GM18867 (cell line): ENCODE data around the gene MAN2A2.
A peak's percentile ranks its signal among the peaks of the same experiment; 100 is the strongest.
"Not testable (repeated sequence)": the region's sequence is repeated elsewhere in the genome, so short reads cannot be mapped to it uniquely, and the experiment has no call there.

Experiments
- ATAC-seq: cut with Tn5 transposase; IDR thresholded peaks from one replicate; pipeline ENCODE4 v1.9.1; 2021; ENCODE audit warnings: mild to moderate bottlenecking, moderate library complexity; ENCODE audit not compliant: unreplicated experiment

MAN2A2 gene

DNA sequence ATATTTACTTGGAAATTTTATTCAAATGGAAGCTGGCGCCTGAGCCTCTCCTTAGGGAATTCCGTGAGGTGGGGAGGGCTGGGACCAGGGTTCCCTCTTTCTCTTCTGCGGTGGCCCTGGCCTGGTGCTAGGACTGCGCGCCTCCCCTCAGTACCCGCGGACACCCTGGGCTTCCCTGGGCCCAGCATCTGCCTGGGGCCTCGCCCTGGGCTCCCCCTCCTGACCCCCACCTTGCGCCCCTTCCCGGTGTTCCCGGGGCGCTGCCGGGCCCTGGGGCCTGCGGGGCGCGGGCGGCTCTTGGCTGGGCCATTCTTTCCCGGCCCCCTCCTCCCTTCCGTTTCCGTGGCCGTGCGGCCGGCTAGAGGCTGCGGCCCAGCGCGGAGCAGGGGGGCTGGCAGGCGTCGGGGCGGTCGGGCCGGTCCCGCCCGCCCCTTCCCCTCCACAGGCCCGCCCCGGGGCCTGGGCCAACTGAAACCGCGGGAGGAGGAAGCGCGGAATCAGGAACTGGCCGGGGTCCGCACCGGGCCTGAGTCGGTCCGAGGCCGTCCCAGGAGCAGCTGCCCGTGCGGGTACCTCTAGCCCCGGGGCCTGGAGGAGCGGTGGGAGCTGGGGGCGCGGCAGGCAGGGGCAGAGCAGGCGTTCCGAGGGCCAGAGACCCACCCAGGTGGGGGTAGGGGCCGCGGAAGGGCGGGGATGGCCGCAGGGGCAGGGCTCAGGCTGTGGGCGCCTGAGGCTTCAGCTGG lies 19.0 kb upstream of the MAN2A2 start, which contains the start of gene FES:
FES (plus strand) TSS at position 529 of the 743 bp plus-strand sequence. CDS start 542 bp downstream, outside the sequence.
- no peak for ATAC-seq

DNA sequence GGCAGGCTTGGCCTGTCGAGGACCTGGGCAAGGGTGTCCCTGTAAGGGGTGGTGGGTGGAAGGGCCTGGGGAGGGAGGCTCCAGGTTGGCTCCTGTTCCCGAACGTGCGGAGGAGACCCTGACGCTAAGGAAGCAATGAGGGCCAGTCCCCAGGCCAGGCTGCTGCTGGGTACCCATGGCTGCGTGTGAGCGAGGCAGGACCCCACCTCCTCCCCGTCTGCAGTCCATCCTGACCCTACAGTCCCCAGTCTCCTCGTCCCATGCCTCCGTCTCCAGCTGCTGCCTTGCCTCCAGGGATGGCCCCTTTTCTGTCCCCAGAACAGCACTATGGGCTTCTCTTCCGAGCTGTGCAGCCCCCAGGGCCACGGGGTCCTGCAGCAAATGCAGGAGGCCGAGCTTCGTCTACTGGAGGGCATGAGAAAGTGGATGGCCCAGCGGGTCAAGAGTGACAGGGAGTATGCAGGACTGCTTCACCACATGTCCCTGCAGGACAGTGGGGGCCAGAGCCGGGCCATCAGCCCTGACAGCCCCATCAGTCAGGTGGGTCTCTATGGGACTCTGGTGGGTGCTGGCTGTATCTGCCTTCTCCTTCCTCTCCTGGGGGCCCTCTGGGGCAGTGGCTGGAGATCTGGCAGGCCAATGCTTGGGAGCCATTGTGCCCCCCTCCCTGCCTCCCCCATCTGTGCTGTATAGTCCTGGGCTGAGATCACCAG lies 18.2 kb upstream of the MAN2A2 start:
- ATAC-seq, result no peak

DNA sequence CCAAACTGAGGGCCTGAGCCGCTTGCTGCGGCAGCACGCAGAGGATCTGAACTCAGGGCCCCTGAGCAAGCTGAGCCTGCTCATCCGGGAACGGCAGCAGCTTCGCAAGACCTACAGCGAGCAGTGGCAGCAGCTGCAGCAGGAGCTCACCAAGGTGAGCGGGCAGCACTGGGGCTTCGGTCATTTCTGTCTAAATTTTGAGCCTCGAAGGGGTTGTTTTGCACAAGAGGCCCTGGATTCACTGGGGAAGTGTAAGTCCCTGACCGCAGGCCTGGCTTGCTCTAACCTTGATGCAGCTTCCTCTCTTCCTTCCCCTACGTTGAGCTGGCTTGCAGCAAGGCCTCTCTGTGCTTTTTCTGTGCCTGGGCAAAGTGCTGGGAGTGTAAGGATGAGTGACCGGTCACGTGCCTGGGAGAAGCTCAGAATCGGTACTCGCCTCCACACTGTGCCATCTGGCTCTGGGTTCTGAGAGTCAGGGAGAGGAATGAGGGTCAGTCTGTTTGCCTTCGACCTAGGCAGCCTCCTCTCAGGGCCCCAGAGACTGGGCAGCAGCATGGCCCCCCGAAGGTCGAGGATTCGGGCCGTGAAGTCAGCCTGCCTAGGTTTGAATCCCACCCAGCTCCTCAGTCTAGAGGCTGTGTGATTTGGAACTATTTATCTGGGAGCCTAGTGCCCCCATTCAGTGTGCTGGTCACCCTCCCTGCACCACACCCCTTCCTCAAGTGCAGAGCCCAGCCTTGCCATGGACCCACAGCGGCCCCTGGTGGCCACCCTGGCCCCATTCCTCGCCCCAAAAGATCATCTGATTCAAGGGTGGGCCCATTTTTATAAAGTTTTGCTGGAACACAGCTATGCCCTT lies 17.4 kb upstream of the MAN2A2 start:
- no peak for ATAC-seq

DNA sequence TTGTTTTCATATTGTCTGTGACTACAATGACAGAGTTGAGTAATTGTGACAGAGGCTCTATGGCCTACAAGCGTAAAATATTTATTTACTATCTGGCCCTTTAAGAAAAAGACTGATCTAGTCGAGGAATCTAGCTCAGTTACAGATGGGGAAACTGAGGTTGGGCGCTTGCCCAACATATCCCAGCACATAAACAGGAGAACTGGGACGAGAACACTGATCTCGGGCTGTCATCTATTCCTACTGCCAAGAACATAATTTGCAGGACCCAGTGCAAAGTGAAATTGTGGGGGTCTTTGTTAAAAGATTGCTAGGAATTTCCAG lies 16.8 kb upstream of the MAN2A2 start:
- no peak for ATAC-seq

DNA sequence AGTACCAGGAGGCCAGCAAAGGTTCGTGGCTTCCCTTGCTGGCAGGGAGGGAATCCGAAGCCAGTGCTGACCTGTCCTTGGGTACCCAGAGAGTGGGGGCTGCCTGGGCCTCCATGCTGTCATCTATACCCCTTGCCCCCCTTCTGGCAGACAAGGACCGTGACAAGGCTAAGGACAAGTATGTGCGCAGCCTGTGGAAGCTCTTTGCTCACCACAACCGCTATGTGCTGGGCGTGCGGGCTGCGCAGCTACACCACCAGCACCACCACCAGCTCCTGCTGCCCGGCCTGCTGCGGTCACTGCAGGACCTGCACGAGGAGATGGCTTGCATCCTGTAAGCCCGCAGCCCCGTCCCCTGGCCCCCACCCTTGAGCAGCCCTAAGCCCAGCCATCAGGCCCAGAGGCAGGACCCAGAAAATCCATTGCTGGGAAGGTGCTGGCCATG lies 16.0 kb upstream of the MAN2A2 start:
- no peak for ATAC-seq

DNA sequence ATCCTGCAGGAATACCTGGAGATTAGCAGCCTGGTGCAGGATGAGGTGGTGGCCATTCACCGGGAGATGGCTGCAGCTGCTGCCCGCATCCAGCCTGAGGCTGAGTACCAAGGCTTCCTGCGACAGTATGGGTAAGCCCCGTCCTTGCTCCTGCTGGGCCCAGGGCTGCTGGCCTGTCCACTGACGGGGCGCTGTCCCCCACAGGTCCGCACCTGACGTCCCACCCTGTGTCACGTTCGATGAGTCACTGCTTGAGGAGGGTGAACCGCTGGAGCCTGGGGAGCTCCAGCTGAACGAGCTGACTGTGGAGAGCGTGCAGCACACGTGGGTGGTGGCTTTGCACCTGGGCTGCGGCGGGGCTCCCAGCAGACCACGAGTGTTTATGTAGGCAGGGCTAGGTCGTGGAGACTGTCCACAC lies 13.8 kb upstream of the MAN2A2 start:
- no peak for ATAC-seq

DNA sequence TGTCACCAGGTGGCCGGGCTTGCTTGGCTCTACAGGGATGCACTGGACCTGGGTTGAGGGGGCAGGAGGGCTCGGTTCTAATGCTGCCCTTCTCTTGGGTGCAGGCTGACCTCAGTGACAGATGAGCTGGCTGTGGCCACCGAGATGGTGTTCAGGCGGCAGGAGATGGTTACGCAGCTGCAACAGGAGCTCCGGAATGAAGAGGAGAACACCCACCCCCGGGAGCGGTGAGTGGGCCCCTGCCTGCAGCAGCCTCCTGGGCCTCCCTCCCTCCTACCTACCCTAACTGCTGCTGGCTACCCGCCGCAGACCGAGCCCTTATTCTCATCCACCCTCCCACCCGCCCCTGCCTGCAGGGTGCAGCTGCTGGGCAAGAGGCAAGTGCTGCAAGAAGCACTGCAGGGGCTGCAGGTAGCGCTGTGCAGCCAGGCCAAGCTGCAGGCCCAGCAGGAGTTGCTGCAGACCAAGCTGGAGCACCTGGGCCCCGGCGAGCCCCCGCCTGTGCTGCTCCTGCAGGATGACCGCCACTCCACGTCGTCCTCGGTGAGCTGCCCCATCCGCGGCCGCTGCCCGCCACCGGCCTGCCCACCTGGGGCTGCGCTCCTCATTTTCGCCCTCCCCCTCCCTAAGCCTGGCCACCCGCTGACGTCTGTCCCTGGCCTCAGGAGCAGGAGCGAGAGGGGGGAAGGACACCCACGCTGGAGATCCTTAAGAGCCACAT lies 13.2 kb upstream of the MAN2A2 start:
- no peak for ATAC-seq

DNA sequence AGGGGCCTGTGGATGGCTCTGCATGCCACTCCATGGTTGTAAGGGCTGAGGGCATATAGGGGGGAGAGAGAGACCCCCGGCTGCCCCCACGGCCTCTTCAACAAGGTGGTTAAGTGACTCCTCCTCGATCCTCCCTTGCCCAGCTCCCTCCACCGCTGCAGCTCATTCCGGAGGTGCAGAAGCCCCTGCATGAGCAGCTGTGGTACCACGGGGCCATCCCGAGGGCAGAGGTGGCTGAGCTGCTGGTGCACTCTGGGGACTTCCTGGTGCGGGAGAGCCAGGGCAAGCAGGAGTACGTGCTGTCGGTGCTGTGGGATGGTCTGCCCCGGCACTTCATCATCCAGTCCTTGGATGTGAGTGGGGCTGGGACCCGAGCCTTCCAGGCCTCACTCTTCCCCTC lies 12.3 kb upstream of the MAN2A2 start:
- ATAC-seq, result no peak

DNA sequence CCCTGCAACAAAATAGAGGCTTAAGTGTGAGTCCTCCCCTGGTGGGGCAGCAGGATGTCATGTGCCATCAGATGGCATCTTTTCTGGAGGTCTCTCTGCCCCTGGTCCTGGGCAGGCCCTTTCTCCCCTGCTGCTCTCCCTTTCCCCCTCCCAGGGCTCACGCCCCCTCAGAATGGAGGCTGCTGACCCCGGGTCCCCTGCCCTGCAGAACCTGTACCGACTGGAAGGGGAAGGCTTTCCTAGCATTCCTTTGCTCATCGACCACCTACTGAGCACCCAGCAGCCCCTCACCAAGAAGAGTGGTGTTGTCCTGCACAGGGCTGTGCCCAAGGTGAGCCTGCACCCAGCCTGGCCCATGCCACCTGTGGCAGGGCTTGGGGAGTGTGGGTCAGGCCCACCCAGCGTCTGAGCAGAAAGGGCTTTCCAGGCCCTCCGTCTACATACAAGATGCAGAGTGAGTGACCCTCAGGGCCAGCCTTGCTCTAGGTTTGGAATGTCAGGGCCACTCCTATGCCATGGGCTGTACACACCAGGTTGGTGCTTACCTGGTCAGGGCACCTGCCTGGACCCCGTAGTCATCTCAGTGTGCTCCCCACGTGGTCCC lies 11.7 kb upstream of the MAN2A2 start:
- no peak for ATAC-seq

DNA sequence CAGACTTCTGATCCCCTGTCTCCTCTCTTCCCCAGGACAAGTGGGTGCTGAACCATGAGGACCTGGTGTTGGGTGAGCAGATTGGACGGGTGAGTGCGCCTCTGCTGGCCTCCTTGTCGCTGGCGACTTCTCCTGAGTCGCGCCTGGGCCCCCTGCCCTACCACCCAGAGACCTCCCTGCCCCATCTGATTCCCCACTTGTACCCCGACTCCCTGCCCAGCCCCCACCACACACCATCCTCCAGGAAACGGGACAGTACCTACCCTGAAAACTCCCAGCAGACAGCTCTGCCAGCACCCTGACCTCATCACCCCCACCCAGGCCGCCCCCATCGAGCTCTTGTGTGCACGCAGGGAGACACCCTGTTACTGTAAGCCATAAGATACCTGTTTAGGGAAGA lies 11.1 kb upstream of the MAN2A2 start:
- ATAC-seq, result no peak

DNA sequence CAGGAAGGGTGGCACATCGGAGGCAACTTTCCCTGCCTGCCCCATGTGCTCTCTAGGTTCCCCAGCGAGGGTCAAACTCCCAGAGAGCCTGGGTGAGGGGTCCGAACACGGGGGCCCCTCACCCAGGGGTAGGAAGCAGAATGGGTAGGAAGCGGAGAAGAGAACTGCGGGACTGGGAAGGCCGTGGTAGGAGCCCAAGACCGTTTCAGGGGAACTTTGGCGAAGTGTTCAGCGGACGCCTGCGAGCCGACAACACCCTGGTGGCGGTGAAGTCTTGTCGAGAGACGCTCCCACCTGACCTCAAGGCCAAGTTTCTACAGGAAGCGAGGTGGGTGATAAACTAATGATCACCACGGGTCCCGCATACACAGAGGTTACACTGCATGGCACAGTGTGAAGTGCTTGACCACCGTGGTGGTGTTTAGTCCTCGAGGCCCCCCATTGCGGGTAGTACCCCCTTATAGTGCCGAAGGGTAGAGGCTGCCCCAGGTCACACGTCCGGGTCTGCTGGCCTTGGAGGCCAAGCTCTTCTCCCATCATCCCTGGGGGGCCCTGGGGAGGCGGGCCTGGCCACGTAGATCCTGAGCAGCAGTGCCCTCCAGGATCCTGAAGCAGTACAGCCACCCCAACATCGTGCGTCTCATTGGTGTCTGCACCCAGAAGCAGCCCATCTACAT lies 10.5 kb upstream of the MAN2A2 start:
- ATAC-seq, result no peak

DNA sequence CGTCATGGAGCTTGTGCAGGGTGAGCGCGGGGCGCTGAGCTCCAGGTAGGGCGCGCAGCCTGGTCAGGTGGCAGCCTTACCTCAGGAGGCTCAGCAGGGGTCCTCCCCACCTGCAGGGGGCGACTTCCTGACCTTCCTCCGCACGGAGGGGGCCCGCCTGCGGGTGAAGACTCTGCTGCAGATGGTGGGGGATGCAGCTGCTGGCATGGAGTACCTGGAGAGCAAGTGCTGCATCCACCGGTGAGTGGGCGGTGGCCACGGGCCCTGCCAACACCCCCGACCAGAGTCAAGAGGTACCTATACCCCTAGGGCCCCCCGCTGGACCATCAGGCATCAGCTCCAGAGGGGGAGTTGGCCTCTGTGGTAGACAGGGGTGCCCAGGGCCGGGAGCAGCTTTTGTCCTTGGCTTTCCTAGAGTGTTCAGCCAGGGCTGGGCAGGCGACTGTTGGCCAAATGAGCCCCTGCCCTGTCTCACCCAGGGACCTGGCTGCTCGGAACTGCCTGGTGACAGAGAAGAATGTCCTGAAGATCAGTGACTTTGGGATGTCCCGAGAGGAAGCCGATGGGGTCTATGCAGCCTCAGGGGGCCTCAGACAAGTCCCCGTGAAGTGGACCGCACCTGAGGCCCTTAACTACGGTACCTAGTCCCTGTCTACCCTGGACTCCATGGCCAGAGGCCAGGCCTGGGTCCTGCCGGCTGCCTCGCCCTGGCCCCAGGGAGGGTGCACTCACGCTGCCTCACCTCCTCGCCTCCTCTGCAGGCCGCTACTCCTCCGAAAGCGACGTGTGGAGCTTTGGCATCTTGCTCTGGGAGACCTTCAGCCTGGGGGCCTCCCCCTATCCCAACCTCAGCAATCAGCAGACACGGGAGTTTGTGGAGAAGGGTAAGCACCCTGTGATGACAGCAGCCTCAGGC lies 9.7 kb upstream of the MAN2A2 start:
- no peak for ATAC-seq

DNA sequence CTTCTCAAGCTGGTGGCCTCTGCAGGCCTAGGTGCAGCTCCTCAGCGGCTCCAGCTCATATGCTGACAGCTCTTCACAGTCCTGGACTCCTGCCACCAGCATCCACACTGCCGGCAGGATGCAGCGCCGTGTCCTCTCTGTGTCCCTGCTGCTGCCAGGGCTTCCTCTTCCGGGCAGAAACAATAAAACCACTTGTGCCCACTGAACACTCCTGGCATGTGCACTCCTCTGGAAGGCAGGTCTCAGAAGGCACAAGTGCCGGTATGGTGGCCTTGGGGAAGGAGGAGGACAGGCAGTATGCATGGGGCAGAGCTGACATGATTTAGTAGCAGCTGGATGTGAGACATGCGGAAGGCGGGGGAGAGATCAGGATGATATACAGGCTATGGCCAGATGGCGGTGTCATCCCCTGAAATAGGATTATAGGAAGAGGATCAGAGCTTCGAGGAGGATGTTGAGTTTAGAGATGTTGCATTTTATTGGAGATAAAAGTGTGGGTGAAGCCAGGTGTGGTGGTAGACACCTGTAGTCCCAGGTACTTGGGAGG lies 7.5 kb upstream of the MAN2A2 start:
- no peak for ATAC-seq

DNA sequence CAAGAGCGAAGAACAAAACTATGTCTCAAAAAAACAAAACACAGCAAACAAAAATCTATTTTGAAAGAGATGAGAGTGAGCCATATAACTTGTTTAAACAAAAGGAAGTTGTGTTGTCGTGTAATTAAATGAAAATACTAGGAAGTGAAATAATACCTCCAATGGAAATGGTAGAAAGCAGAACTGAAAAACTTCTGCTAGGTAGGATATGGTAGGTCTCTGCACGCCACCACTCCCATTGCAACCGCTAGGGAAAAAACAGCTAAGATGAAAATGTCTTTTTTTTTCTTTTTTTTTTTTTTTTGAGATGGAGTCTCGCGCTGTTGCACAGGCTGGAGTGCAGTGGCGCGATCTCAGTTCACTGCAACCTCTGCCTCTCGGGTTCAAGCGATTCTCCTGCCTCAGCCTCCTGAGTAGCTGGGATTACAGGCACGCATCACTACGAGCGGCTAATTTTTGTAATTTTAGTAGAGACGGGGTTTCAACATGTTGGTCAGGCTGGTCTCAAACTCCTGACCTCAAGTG lies 5.9 kb upstream of the MAN2A2 start:
- not testable (repeated sequence) for ATAC-seq

DNA sequence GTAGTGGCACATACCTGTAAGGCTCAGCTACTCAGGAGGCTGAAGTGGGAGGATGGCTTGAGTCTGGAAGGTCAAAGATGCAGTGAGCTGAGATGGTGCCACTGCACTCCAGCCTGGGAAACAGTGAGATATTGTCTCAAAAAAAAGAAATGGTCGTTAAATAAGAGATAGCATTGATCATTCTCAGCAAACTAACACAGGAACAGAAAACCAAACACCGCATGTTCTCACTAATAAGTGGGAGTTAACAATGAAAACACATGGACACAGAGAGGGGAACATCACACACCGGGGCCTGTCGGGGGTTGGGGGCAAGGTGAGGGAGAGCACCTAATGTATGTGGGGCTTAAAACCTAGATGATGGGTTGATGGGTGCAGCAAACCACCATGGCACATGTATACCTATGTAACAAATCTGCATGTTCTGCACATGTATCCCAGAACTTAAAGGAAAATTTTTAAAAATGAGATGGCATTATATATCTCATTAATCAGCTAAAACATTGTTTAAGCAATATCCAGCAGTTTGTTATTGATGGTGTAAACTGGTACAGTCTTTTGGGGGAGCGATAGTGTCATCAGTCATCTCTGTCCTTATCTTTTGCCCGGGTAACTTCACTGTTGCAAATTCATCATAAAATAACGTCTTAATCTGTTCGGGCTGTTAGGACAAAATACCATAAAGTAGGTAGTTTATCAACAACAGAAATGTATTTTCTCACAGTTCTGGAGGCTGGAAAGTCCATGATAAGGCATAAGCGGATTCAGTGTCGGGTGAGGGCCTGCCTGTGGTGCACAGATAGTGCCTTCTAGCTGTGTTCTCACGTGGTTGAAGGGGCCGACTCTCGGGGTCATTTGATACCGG lies 1.7 kb upstream of the MAN2A2 start:
- ATAC-seq, result no peak

DNA sequence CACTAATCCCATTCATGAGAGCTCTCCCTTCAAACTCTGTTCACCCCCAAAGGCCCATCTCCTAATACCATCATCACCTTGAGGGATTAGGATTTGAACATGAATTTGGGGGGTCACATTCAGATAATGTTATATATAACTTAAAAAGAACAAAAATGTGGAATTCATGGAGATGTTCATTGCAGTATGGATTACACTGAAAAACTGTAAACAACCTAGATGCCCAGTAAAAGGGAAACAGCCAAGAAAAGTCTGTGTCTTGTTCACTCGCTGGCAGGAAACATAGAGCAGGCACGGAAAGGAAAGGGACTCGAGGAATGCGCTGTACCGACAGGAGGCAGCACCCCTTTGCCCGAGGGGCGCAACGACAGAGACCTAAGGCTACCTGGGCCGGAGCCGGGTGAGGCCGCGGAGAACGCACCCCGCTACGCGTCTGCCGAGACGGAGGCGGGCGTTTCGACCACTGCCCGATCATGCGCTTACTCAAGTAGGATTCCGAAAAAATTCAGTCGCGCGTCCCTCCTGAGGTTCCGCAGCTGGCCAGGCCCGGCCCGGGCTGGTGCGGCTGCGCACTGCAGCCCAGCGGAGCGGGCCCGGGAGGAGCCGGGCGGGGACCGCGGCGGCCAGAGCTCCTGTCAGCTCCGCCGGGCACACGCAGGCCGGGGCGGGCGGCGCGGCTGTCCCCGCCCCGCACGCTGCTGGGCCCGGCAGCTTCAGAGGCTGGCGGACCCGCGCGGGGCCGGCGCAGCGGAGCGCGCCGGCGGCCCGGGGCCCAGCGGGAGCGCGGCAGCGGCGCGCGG lies 862 bp upstream of the MAN2A2 start:
- ATAC-seq, result peak; percentile 74
